ENCODE data around the gene HOXC12.
A peak's percentile ranks its signal among the peaks of the same experiment; 100 is the strongest.

The HOXC12 gene

DNA sequence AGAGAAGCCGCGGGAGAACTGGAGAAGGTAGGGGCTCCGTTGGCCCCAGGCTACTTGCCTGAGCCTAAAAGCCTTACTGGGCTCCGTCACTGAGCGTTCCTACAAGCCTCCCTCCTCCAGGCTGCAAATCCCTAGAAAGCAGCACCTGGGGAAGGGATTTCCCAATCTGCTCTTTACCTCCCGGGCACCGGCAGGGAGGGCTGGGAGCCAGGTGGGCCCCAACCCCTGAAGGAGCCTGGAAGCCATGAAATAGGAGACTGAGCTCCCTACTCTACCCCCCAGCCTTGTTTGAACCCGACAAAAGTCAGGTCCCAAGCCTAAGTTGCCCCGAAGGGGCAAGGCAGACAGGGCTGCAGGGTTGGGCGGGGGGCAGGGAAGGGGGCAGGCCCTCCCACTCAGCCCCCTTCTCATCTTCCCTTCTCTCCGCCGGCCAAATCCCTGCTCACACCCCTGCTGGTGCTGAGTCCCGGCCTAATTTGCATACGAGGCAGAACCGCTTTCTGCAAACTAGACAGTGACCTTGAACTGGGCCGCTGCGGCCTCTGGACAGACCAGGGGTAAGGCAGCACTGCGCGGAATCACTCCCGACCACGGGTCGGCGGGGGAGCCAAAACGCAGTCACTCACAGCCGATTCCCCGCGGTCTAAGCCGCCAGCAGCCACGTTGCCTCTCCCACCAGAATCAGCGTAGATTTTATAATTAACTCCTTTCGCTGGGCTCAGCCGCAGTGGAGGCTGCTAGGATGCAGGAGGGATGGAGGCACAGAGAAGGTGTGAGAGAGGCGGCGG lies 3.7 kb upstream of the HOXC12 start:
- H3K36me3 ChIP-seq, result no peaks in the 10 kb centered on the region
- H3K9ac ChIP-seq, result no peak overlapping the region
- peaks cover 100% of the 10 kb centered on the region for H3K27me3 ChIP-seq
- no peak overlapping the region for H3K4me2 ChIP-seq
- H3K9me3 ChIP-seq, result peaks cover 25% of the 10 kb centered on the region
- H4K20me1 ChIP-seq, result peaks cover 99% of the 10 kb centered on the region
- H3K4me1 ChIP-seq, result no peaks in the 10 kb centered on the region
- no peak overlapping the region for H3K4me3 ChIP-seq
- TF ChIP-seq Cebpa-rat (IDR thresholded peaks at IDR 0.05), result no peak
- no peak overlapping the region for H3K27ac ChIP-seq

DNA sequence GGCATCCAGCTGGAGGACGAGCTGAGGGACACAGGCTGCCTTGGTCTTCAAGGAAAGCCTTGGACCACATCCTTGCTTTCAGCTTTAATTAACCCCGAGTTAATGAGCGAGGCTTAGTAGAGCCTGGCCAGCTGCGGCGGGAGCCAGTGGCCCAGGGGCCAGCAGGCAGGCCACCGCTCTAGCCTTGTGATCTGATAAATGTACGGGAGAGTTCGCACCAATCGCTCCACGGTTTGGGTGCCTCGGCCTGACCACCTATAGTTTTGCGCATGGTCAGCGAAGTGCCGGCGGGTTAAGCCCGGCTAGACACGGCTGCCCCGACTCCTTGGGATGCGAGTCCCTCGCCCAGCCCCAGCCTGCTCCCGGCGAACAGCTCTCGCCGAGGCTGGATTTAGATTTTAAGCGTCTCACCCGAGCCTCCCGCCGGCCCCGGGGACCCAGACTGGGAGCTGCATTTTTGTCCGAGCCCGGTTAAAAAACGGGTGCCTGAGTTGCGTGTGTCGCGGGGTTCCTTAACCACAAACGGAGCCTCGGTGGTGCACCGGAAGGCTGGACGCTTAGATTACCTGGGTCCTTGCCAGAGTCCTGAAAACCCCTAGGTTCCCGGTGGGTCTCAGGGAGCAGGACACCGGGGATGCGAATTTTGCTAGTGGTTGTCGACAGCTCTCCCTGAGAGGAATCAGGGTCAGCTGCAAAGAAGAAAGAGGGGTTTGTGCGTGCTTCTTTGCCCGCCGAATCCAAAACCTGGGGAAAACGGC lies 2.9 kb upstream of the HOXC12 start:
- peaks cover 100% of the 10 kb centered on the region for H3K27me3 ChIP-seq
- no peak overlapping the region for H3K27ac ChIP-seq
- no peak overlapping the region for H3K9ac ChIP-seq
- H3K4me1 ChIP-seq, result peaks cover 4% of the 10 kb centered on the region; the same call in 1 of the 2 replicates
- no peak overlapping the region for H3K4me3 ChIP-seq
- H4K20me1 ChIP-seq, result peaks cover 99% of the 10 kb centered on the region
- peaks cover 27% of the 10 kb centered on the region for H3K9me3 ChIP-seq
- H3K4me2 ChIP-seq, result no peak overlapping the region
- no peak for TF ChIP-seq Cebpa-rat (IDR thresholded peaks at IDR 0.05)
- H3K36me3 ChIP-seq, result no peaks in the 10 kb centered on the region

DNA sequence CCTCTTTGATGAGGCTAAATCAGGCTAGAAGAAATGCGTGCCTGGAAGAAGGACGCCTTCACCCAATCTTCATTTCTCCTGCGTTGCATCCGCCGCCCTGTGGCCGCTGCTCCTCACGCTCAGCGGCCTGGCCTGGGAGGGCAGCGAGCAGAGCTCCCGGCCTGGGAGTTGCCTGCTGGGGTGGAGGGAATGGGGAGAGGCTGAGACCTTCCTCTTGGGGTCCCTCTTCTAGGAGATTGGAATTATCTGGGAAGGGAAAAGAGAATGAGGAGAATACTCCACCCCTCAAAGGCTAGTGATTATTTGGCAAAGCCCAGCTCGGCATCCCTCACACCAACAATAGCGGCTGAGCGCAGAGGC lies 2.4 kb upstream of the HOXC12 start:
- Histone ChIP-seq H3K36me3 (no peaks in the 10 kb centered on the region), H3K27me3 (peaks cover 100% of the 10 kb centered on the region), H3K9me3 (peaks cover 27% of the 10 kb centered on the region), H4K20me1 (peaks cover 100% of the 10 kb centered on the region), H3K9ac (no peak overlapping the region), H3K27ac (no peak overlapping the region), H3K4me1 (peaks cover 9% of the 10 kb centered on the region; the same call in 1 of the 2 replicates), H3K4me3 (no peak overlapping the region), H3K4me2 (no peak overlapping the region)
- no peak for TF ChIP-seq Cebpa-rat (IDR thresholded peaks at IDR 0.05)

DNA sequence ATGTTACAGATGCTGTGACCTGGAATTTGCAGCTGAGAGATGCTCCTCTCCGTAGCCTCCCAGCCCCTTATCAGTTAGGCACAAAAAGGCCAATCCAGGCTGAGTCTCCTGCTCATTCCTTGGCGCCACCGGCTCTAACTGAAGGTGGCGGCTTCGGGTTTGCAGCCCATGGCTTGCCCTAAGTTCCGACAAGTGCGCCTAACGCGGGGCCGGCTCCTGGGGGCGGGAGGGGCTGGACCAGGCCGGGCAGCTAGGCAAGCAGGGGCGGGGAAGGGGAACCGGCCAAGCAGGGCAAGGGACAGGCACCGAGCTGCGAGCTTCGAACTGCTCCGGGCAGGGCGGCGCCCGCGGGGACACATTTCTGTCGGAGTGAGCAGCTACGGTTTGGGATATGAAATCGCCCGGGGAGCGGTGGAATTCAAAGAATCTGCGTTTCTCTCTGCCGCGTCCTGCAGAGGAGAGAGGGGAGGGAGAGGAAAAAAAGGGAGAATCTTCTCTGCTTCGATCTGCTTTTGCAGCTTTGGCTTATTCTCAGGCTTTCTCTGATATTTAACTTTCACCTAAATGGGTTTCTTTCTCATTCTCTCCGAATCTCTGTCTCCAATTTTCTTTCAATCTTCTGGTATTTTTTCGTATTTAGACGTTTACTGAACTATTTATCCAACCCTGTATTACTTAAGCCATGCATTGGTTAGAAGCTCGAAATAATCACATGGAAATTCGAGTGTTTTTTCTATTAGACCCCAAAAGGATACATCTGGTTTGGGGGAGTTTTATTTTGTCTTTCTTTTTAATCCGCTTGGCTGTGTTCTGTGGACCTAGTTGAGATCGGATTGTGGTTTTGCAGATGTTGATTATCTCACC lies 1.6 kb upstream of the HOXC12 start:
- no peak overlapping the region for H3K9ac ChIP-seq
- no peak overlapping the region for H3K4me3 ChIP-seq
- H3K4me2 ChIP-seq, result no peak overlapping the region
- TF ChIP-seq Cebpa-rat (IDR thresholded peaks at IDR 0.05), result no peak
- H3K9me3 ChIP-seq, result peaks cover 27% of the 10 kb centered on the region
- no peak overlapping the region for H3K27ac ChIP-seq
- peaks cover 9% of the 10 kb centered on the region; the same call in 1 of the 2 replicates for H3K4me1 ChIP-seq
- no peaks in the 10 kb centered on the region for H3K36me3 ChIP-seq
- H4K20me1 ChIP-seq, result peaks cover 100% of the 10 kb centered on the region
- peaks cover 100% of the 10 kb centered on the region for H3K27me3 ChIP-seq

DNA sequence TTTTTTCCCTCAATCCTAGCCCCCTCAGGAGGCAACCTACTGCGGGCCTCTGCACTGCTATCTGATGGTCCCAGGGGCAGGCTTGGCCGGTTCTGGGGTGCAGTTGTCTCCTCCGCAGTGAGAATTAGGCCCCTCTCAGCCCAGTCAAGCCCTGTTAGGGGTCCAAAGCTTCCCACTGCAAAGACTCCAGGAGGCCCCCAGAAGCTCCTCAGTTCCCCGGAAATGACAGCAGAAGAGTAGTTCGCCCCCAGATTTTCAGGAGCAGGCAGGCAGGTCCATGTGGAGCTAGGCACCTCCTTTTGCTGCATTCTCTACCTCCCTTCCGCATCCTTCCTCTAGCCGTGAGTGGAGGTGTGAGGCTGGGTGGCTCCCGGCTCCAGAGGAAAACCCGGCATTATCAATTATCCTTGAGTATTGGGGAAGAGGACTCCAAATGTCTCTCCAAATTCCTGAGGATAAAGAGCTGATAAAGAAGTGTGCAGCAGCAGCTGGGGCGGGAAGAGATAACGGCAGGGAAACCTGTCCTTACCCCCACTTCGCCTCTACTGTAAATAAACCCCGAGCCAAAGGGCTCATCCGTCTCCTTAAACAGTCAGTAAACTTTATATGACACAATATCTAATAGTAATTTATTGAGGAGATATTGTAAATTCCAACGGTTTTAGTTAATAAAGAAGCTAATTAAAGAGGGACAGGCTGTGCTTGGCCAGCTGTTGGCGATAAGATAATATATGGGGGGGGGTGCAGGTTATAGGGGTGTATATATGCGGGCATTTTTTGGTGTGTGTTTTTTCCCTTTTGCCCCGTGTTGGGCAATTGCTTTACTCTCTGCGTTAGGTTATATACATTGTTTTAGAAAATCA lies 641 bp upstream of the HOXC12 start:
- Histone ChIP-seq H3K4me2 (no peak overlapping the region), H3K27me3 (peaks cover 100% of the 10 kb centered on the region), H3K4me1 (peaks cover 9% of the 10 kb centered on the region; the same call in 1 of the 2 replicates), H3K36me3 (no peaks in the 10 kb centered on the region), H3K27ac (no peak overlapping the region), H3K4me3 (no peak overlapping the region), H3K9ac (no peak overlapping the region), H3K9me3 (peaks cover 27% of the 10 kb centered on the region), H4K20me1 (peaks cover 100% of the 10 kb centered on the region)
- no peak for TF ChIP-seq Cebpa-rat (IDR thresholded peaks at IDR 0.05)

DNA sequence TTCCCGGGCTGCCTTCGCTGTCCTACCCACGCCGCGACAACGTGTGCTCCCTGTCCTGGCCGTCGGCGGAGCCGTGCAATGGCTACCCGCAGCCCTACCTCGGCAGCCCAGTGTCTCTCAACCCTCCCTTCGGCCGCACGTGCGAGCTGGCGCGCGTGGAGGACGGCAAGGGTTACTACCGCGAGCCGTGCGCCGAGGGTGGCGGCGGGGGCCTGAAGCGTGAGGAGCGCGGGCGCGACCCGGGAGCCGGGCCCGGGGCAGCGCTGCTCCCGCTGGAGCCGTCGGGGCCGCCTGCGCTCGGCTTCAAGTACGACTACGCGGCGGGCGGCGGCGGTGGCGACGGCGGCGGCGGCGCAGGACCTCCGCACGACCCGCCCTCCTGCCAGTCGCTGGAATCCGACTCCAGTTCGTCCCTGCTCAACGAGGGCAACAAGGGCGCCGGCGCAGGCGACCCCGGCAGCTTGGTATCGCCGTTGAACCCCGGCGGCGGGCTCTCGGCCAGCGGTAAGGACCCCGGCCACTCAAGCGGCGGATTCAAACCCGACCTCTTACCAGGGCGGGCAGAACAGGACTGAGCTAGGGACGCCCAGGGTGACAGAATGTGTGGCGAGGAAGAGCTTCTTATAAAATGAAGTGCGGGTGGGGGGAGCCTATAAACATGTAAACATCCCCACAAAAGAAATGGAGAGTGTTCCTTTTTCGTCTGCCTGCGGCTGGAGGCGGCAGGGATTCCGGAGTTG lies 503 bp downstream of the HOXC12 start:
- Histone ChIP-seq H3K4me1 (peaks cover 9% of the 10 kb centered on the region; the same call in 1 of the 2 replicates), H3K36me3 (no peaks in the 10 kb centered on the region), H3K27me3 (peaks cover 100% of the 10 kb centered on the region), H3K9me3 (peaks cover 27% of the 10 kb centered on the region), H3K27ac (no peak overlapping the region), H3K9ac (no peak overlapping the region), H3K4me3 (0 out of 2 replicates have a peak overlapping the region, but pooled peaks have one; percentile 14), H4K20me1 (peaks cover 100% of the 10 kb centered on the region), H3K4me2 (no peak overlapping the region)
- no peak for TF ChIP-seq Cebpa-rat (IDR thresholded peaks at IDR 0.05)

DNA sequence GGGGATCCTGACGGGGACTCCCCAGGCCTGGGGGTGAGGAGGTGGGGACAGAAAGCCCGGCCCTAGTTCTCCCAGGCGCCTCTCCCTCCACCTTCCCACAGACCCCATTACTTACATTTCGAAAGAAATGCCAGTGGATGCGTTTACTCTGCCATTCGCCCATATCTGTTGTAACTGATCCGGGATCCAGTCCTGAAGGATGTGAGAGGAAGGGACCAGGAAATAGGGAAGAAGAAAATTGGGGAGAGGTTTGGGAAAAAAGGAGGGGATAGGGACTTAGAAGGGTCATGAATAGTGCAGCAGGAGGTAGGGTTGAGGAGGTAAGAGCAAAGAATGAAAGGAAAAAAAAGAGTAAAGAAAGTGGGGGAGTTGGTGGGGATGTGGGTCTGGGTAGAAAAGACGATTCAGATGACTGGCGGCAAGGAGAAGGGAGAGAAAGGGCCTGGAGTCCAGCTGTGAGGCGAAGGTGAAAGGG lies 1.1 kb downstream of the HOXC12 start:
- no peak overlapping the region for H3K4me2 ChIP-seq
- no peak overlapping the region for H3K27ac ChIP-seq
- H3K36me3 ChIP-seq, result no peaks in the 10 kb centered on the region
- H4K20me1 ChIP-seq, result peaks cover 99% of the 10 kb centered on the region
- H3K4me1 ChIP-seq, result peaks cover 9% of the 10 kb centered on the region; the same call in 1 of the 2 replicates
- peaks cover 28% of the 10 kb centered on the region for H3K9me3 ChIP-seq
- H3K27me3 ChIP-seq, result peaks cover 100% of the 10 kb centered on the region
- no peak overlapping the region for H3K9ac ChIP-seq
- no peak overlapping the region for H3K4me3 ChIP-seq
- no peak for TF ChIP-seq Cebpa-rat (IDR thresholded peaks at IDR 0.05)

DNA sequence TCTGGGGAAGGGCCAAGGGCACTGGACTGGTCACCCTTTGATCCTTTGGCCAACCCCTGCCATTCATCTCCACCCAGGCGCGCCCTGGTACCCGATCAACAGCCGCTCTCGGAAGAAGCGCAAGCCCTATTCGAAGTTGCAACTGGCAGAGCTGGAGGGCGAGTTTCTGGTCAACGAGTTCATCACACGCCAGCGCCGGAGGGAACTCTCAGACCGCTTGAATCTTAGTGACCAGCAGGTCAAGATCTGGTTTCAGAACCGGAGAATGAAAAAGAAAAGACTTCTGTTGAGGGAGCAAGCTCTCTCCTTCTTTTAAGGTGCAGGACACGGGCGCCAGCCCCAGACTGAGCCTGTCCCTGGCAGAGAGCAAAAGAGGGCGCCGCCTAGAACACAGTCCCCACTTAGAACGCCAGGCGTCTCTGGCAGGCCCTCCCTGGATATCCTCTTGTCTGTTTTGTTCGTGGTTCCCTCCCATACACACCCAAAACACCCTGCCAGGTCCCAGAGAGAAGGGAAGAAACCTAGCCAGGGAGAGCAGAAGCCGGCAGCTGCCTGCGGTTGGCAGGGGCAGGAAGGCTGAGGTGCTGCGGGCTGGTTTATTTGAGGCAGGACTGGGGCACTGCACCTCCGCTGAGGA lies 1.7 kb downstream of the HOXC12 start:
- H3K27me3 ChIP-seq, result peaks cover 100% of the 10 kb centered on the region

More for the DNA sequence above, 1.7 kb downstream of the HOXC12 start:
- no peak for TF ChIP-seq Cebpa-rat (IDR thresholded peaks at IDR 0.05)
- H4K20me1 ChIP-seq, result peaks cover 99% of the 10 kb centered on the region
- peaks cover 9% of the 10 kb centered on the region; the same call in 1 of the 2 replicates for H3K4me1 ChIP-seq
- no peak overlapping the region for H3K4me2 ChIP-seq
- peaks cover 33% of the 10 kb centered on the region for H3K9me3 ChIP-seq
- no peaks in the 10 kb centered on the region for H3K36me3 ChIP-seq
- no peak overlapping the region for H3K27ac ChIP-seq
- H3K9ac ChIP-seq, result no peak overlapping the region
- no peak overlapping the region for H3K4me3 ChIP-seq
